ENCODE results near the gene RASL10A. TPM values are rescaled to one million over a fixed set of nuclear protein-coding genes. Genes with fewer than 3 reads are reported as not detected.

The RASL10A gene
- total RNA-seq, 1 donor from 2014 or later = 0.65 TPM

DNA sequence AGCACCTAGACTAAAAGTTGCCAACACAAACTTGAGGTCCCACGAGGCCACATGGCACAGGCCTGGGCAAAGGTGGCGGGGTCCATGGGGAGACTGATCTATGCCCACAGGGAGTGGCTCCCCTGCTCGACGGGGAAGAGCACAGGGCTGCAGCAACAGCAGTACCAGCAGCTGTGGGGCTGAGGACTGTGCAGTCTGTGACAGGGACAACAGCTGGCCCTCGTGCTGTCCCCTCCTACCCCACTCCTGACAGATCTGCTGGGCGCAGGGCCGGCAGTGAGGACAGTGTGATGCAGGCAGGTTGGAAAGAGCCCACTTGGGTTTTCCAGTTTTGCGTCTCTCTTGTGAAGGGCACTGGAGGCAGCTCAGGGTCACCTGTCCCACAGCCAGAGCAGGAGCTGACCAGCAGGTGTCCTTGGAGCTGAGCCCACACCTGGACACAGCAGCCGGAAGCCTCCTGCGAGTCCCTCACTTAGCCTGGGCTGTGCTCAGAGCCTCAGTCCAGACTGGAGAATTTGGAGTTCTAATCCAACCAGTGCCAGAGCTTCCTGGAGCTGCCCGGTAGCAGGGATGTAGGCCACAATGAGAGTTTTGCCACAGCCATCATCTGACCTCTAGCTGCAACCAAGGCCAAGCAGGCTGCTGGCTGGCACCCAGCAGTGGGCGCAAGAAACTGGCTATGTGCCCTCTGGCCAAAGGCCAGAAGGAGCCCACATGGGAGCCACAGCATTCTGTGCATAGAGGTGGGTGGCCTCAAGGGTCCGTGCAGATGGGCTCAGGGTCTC, 12.6 kb downstream of the RASL10A start:
- no peak for DNase-seq (ENCODE audit: low spot score)
- Mint-ChIP-seq H3K27me3 (ENCODE audit: insufficient read depth) (peaks cover 2% of the 10 kb centered on the region), H3K4me3 (no peak overlapping the region), H3K27ac (no peak overlapping the region), H3K36me3 (ENCODE audit: low read depth) (peaks cover 25% of the 10 kb centered on the region), H3K9me3 (no peaks in the 10 kb centered on the region), H3K4me1 (ENCODE audit: low read depth) (peaks cover 8% of the 10 kb centered on the region)
- intact Hi-C loops (cut with micrococcal nuclease) = no loop called here

DNA sequence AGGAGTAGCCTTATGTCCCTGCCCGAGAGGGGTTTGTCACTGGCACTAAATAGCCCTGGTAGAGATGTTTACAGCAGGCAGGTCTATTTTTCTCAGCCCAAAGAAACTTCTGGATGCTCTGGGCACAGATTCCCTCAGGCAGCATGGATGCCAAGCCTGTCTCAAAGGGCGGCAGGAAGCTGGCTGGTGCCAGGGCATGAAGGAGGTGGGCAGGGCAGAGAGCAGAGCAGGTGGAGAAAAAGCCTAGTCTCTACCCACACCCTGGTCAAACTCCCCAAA, 13.2 kb downstream of the RASL10A start:
- Mint-ChIP-seq H3K27me3 (ENCODE audit: insufficient read depth) (peaks cover 2% of the 10 kb centered on the region), H3K36me3 (ENCODE audit: low read depth) (peaks cover 30% of the 10 kb centered on the region), H3K4me3 (no peak overlapping the region)

DNA sequence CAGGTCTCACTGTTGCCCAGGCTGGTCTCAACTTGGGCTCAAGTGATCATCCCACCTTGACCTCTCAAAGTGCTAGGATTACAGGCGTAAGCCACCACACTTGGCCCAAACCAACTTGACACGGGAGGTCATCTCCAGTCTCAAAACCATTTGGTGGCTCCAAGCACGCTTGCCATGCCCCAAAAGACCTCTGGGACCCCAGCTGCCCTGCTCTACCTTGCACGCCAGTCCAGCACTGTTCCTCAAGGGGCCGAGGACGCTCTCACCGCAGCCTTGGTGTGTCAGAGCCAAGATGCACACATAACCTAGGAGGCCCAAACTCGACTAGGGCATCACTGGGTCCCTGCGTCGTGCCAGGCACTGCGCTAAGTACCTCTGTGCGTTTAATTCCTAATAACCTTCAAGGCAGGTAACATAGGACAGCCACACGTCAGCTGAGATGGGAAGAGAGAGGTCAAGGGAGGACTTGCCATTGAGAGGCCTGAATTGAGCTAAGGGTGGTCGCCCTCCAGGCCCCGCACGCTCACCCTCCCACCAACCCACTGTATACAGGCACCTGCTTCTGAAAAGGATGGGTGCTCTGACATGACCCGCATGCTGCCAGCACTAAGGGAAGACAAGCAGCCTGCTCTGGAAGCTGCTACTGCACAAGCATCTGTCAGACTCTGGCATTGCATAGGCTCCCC, 13.6 kb downstream of the RASL10A start:
- H3K4me3 Mint-ChIP-seq = no peak overlapping the region
- peaks cover 2% of the 10 kb centered on the region for H3K27me3 Mint-ChIP-seq (ENCODE audit: insufficient read depth)
- H3K36me3 Mint-ChIP-seq (ENCODE audit: low read depth) = peaks cover 34% of the 10 kb centered on the region
- intact Hi-C loops (cut with micrococcal nuclease) = no loop called here
- no peak overlapping the region for H3K27ac Mint-ChIP-seq
- H3K4me1 Mint-ChIP-seq (ENCODE audit: low read depth) = peaks cover 8% of the 10 kb centered on the region
- H3K9me3 Mint-ChIP-seq = no peaks in the 10 kb centered on the region
- no peak for DNase-seq (ENCODE audit: low spot score)

More for the DNA sequence above, 13.2 kb downstream of the RASL10A start:
- intact Hi-C loops (cut with micrococcal nuclease) = no loop called here
- Mint-ChIP-seq H3K4me1 (ENCODE audit: low read depth) (peaks cover 8% of the 10 kb centered on the region), H3K27ac (no peak overlapping the region), H3K9me3 (no peaks in the 10 kb centered on the region)
- DNase-seq (ENCODE audit: low spot score) = no peak

DNA sequence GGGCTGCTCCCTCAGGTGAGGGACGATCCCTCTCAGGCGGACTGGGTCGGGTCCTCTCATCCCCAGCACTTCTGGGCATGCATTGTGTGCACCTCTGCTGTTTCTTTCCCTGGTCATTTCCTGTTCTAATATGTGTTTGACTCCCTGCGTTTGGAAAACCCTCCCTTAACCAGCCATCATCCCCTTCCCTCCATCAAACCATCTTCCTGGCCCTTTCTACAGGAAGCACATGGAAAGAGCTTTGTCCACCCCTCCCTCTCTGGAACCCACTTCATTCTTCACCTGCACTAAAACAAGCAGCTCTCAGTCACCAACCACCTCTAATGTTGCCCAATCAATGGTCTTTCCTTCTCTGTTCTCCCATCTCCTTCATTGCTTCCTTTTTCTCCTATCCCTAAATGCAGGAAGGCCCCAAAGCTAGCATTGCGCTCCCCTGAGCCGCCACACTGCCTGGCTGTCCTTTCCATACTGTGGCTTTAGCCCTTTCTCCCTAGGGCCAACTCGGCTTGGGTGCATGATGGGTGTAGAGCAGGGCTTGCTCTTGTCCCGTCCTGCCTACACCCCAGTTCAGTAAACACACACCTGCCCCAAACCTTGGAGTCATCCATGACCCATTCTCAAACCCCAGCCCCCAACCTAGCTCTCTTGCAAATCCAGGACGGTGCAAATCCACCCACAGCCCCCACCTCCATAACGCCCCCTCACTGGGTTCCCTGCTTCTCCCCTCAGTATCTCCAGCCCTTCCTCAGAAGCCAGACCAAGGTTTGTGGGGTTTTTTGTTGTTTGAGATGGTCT, 14.5 kb downstream of the RASL10A start:
- intact Hi-C loops (cut with micrococcal nuclease) = no loop called here
- Mint-ChIP-seq H3K4me1 (ENCODE audit: low read depth) (peaks cover 8% of the 10 kb centered on the region), H3K36me3 (ENCODE audit: low read depth) (peaks cover 38% of the 10 kb centered on the region), H3K9me3 (no peaks in the 10 kb centered on the region), H3K27me3 (ENCODE audit: insufficient read depth) (no peaks in the 10 kb centered on the region), H3K4me3 (no peak overlapping the region), H3K27ac (peak overlapping the region; percentile 36)
- DNase-seq (ENCODE audit: low spot score) = no peak

DNA sequence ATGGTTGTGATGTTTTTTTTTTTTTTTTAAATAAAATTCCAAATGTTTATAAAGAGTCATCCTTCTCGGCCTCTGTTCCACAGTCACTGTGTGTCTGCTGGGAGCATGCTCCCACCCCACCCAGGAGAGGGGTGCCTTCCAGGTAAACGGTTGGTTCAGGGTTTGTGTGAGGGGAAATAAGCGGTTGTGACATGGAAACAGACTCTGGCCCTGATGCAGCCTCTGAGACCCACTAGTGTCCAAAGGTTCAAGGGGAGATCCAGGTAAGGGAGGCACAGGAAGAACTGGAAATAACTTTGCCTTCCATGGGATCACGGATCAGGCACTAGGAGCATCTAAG, 15.1 kb downstream of the RASL10A start:
- H3K4me1 Mint-ChIP-seq (ENCODE audit: low read depth) = peaks cover 8% of the 10 kb centered on the region
- DNase-seq (ENCODE audit: low spot score) = no peak
- H3K27me3 Mint-ChIP-seq (ENCODE audit: insufficient read depth) = no peaks in the 10 kb centered on the region
- no peak overlapping the region for H3K4me3 Mint-ChIP-seq
- no peaks in the 10 kb centered on the region for H3K9me3 Mint-ChIP-seq
- no peak overlapping the region for H3K27ac Mint-ChIP-seq
- H3K36me3 Mint-ChIP-seq (ENCODE audit: low read depth) = peaks cover 43% of the 10 kb centered on the region
- intact Hi-C loops (cut with micrococcal nuclease) = no loop called here

DNA sequence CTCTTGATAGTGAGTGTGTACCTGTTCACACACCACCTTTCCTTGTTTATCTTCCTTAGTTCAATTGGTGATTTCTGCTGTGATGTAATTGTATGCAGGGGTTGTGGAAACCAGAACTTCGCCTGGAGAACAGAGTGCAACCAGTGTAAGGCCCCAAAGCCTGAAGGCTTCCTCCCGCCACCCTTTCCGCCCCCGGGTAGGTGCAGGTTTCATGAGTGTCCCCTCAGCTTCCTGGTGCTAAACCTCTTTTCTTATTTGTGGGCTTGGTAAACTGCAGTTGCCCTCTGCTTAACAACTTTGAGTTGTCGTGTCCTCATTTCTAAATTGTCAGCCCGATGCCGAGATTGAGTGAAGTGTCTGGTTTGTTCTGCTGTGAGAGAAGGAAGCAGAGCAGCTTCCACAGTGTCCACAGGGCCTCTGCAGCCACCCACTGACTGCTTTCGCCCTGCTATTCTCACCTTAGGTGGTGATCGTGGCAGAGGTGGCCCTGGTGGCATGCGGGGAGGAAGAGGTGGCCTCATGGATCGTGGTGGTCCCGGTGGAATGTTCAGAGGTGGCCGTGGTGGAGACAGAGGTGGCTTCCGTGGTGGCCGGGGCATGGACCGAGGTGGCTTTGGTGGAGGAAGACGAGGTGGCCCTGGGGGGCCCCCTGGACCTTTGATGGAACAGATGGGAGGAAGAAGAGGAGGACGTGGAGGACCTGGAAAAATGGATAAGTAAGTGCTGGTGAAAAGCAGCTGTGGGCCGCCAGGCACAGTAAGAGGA, 16.2 kb downstream of the RASL10A start:
- no peak for DNase-seq (ENCODE audit: low spot score)
- no peaks in the 10 kb centered on the region for H3K9me3 Mint-ChIP-seq
- no peak overlapping the region for H3K4me3 Mint-ChIP-seq
- no peaks in the 10 kb centered on the region for H3K27me3 Mint-ChIP-seq (ENCODE audit: insufficient read depth)
- H3K36me3 Mint-ChIP-seq (ENCODE audit: low read depth) = peaks cover 51% of the 10 kb centered on the region
- intact Hi-C loops (cut with micrococcal nuclease) = no loop called here
- peaks cover 8% of the 10 kb centered on the region for H3K4me1 Mint-ChIP-seq (ENCODE audit: low read depth)
- no peak overlapping the region for H3K27ac Mint-ChIP-seq

DNA sequence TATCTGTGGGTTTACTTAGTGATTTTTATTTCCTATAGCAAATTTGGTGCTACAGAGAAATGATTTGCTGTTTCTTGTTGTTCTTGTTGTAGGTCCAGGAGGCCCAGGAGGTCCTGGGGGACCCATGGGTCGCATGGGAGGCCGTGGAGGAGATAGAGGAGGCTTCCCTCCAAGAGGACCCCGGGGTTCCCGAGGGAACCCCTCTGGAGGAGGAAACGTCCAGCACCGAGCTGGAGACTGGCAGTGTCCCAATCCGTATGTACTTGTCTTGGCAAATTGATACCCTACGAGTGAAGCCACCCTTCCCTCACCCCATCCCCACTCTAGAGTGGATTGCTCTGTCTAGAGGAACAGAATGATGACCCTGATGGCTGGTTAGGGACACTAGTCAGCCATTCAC, 16.9 kb downstream of the RASL10A start:
- intact Hi-C loops (cut with micrococcal nuclease) = no loop called here
- no peak for DNase-seq (ENCODE audit: low spot score)
- Mint-ChIP-seq H3K9me3 (no peaks in the 10 kb centered on the region), H3K36me3 (ENCODE audit: low read depth) (peaks cover 56% of the 10 kb centered on the region), H3K4me1 (ENCODE audit: low read depth) (peaks cover 8% of the 10 kb centered on the region), H3K4me3 (no peak overlapping the region), H3K27me3 (ENCODE audit: insufficient read depth) (no peaks in the 10 kb centered on the region), H3K27ac (peak overlapping the region; percentile 48)

DNA sequence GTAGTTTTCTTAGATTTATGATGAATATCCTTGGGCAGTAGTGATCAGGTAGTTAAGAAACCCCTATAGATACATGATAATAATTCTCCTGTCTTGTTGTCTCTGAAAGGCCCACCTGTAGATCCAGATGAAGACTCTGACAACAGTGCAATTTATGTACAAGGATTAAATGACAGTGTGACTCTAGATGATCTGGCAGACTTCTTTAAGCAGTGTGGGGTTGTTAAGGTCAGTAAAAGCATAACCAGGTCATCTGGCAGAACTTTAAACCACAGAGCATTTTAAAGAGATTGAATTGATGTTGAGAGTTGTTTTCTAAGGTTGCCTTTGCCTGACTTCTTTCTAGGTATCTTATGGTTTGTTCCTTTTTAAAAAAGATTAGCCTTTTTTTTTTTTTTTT, 23.1 kb downstream of the RASL10A start:
- H3K4me3 Mint-ChIP-seq = no peak overlapping the region

DNA sequence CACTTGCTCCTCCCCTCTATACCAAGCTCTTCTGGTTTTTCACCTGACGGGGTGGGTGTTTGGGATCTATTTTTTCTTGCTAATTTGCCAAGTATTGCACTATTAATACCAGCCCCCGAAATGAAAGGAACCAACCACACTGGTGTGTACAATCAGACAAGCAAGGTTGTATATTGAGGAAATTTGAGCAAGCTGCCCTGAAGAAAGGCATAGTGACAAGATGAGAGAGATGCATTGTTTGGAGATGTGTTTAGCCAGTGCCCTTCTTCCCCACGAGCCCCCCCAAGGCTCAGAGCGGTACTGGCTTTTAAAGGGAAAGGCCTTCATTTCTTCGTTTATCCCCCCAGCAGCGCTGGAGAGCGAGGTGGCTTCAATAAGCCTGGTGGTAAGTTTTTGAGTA, 24.3 kb downstream of the RASL10A start:
- peaks cover 6% of the 10 kb centered on the region for H3K4me1 Mint-ChIP-seq (ENCODE audit: low read depth)

More for the DNA sequence above, 23.1 kb downstream of the RASL10A start:
- intact Hi-C loops (cut with micrococcal nuclease) = no loop called here
- no peak for DNase-seq (ENCODE audit: low spot score)
- Mint-ChIP-seq H3K27me3 (ENCODE audit: insufficient read depth) (no peaks in the 10 kb centered on the region), H3K27ac (no peak overlapping the region), H3K4me1 (ENCODE audit: low read depth) (peaks cover 6% of the 10 kb centered on the region), H3K9me3 (no peaks in the 10 kb centered on the region), H3K36me3 (ENCODE audit: low read depth) (peaks cover 72% of the 10 kb centered on the region)

DNA sequence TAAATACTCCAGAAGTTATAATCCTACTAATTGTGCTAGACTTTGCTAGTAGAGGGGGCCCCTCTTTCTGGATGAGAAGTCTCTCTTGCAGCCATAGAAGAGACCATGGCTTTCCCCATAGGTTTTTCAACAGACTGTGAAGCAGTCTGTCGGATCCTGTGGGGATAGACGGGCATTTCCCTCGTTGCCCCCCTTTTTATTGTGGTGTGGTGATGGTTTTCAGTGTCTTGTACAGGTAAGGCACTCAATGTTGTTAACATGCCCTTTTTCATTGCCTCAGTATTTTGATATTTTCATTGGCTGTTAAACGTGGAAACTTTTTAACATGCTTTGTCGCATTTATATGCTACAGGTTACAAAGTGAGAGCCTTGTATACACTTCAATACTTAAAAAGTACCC, 25.4 kb downstream of the RASL10A start:
- no peaks in the 10 kb centered on the region for H3K27me3 Mint-ChIP-seq (ENCODE audit: insufficient read depth)
- no peak overlapping the region for H3K27ac Mint-ChIP-seq
- H3K36me3 Mint-ChIP-seq (ENCODE audit: low read depth) = peaks cover 70% of the 10 kb centered on the region
- intact Hi-C loops (cut with micrococcal nuclease) = loop anchor here (2.0 kb wide), 1 partner anchor 13 kb away; no protein-coding TSS in a partner anchor
- DNase-seq (ENCODE audit: low spot score) = no peak
- no peaks in the 10 kb centered on the region for H3K9me3 Mint-ChIP-seq
- H3K4me3 Mint-ChIP-seq = no peak overlapping the region
- peaks cover 6% of the 10 kb centered on the region for H3K4me1 Mint-ChIP-seq (ENCODE audit: low read depth)

More for the DNA sequence above, 24.3 kb downstream of the RASL10A start:
- Mint-ChIP-seq H3K4me3 (no peak overlapping the region), H3K9me3 (no peaks in the 10 kb centered on the region), H3K27me3 (ENCODE audit: insufficient read depth) (no peaks in the 10 kb centered on the region), H3K36me3 (ENCODE audit: low read depth) (peaks cover 75% of the 10 kb centered on the region), H3K27ac (no peak overlapping the region)
- no peak for DNase-seq (ENCODE audit: low spot score)
- intact Hi-C loops (cut with micrococcal nuclease) = loop anchor here (2.0 kb wide), 1 partner anchor 14 kb away; no protein-coding TSS in a partner anchor

DNA sequence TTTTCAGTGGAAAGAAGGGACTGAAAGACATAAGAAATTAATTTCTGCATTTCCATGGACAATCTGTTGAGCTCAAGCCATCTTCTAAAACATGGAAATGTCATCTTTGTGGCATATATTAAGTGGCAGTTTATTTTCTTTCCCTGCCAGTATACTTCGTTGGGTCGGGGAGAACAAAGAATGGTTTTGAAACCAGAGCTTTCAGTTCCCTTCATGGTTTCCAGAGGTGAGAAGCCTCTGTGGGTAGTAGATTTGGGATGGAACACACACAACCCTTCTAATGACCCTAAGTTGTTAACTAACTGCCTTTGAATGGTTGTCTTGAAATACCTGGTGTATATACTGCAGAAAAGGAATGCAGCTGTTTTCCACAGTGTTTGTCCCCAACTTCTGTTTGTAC, 26.7 kb downstream of the RASL10A start:
- H3K27me3 Mint-ChIP-seq (ENCODE audit: insufficient read depth) = no peaks in the 10 kb centered on the region
- no peak for DNase-seq (ENCODE audit: low spot score)
- no peaks in the 10 kb centered on the region for H3K9me3 Mint-ChIP-seq
- peaks cover 66% of the 10 kb centered on the region for H3K36me3 Mint-ChIP-seq (ENCODE audit: low read depth)
- no peak overlapping the region for H3K27ac Mint-ChIP-seq
- intact Hi-C loops (cut with micrococcal nuclease) = no loop called here
- H3K4me1 Mint-ChIP-seq (ENCODE audit: low read depth) = peaks cover 6% of the 10 kb centered on the region
- H3K4me3 Mint-ChIP-seq = no peak overlapping the region

DNA sequence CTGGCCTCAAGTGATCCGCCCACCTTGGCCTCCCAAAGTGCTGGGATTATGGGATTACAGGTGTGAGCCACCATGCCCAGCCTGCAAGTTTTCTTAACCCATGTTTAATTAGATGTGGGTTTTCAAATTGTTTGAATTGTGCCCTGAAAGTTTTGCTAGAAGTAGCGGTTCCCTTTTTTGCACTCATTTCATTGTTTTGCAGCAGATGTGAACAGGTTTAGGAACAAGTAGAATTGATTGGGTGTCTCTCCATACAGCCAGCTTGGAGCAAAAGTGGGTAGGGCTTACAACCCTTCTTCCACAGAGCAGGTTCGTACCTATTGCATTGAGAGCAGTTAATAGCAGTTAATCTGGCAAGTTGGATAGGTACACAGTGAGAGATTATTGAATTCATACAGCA, 31.3 kb downstream of the RASL10A start:
- H3K4me3 Mint-ChIP-seq = no peak overlapping the region
- no peak for DNase-seq (ENCODE audit: low spot score)
- no peaks in the 10 kb centered on the region for H3K27me3 Mint-ChIP-seq (ENCODE audit: insufficient read depth)
- intact Hi-C loops (cut with micrococcal nuclease) = no loop called here
- no peaks in the 10 kb centered on the region for H3K9me3 Mint-ChIP-seq
- H3K27ac Mint-ChIP-seq = no peak overlapping the region
- peaks cover 59% of the 10 kb centered on the region for H3K36me3 Mint-ChIP-seq (ENCODE audit: low read depth)
- H3K4me1 Mint-ChIP-seq (ENCODE audit: low read depth) = peaks cover 6% of the 10 kb centered on the region
